Cerebellar cortex (tissue), 1 donor: ENCODE data around the gene ZNF674.
"Not testable (repeated sequence)": the region's sequence is repeated elsewhere in the genome, so short reads cannot be mapped to it uniquely, and the experiment has no call there.

Experiments
- DNase-seq: peaks from one replicate; pipeline ENCODE4 v3.0.0-alpha.2; 2015; ENCODE audit warnings: low spot score

Gene ZNF674

GRCh38 chrX:46463682-46464081 is 81.5 kb downstream of the ZNF674 start:
- no peak for DNase-seq

- DNase-seq: no peak
These were observed 83.5 kb downstream of the ZNF674 start for GRCh38 chrX:46461660-46462191.

- not testable (repeated sequence) for DNase-seq
These were observed 84.2 kb downstream of the ZNF674 start for GRCh38 chrX:46460801-46461659.

GRCh38 chrX:46459603-46460002 is 85.6 kb downstream of the ZNF674 start:
- no peak for DNase-seq

- DNase-seq: no peak
These were observed 88.9 kb downstream of the ZNF674 start for GRCh38 chrX:46456125-46456922.
